EL (cell line): Measurements from ENCODE around the gene TAF11L7.
"Not testable (repeated sequence)": the region's sequence is repeated elsewhere in the genome, so short reads cannot be mapped to it uniquely, and the experiment has no call there.

Experiments used
- DNase-seq: peaks from one replicate; pipeline ENCODE4 v3.0.0-alpha.2; 2016

The TAF11L7 gene

DNA sequence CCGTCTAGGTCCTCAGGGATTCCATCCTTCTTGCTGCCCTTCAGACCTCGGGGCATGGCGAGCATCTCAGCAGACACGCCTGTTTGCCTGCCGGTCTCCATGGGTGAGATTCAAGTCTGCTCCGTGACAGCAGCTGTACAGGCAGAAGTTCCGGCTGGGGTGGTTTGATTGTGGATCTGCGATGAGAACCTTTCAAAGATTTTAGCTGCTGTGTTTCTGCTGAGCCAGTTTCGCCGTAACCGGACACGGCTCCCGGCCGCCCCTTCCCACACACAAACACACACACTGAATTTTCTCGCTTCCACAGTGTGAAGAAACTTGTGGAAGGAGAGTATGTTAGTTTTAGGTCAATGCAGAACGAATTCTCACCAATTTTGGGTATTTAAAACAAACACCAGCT lies at the start of gene TAF11L7:
TSS of gene TAF11L7 (minus strand) at position 101 of the 400 bp plus-strand sequence.
- not testable (repeated sequence) for DNase-seq

- no peak for DNase-seq
These were observed 48.6 kb upstream of the TAF11L7 start, which contains the start of gene TAF11L14 for GRCh38 chr5:17634160-17634559. Gene TAF11L14, plus strand, starts transcription at chr5:17634460.

DNA sequence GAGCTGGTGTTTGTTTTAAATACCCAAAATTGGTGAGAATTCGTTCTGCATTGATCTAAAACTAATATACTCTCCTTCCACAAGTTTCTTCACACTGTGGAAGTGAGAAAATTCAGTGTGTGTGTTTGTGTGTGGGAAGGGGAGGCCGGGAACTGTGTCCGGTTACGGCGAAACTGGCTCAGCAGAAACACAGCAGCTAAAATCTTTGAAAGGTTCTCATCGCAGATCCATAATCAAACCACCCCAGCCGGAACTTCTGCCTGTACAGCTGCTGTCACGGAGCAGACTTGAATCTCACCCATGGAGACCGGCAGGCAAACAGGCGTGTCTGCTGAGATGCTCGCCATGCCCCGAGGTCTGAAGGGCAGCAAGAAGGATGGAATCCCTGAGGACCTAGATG lies 46.2 kb upstream of the TAF11L7 start, which contains the start of gene TAF11L13:
TSS of gene TAF11L13 (plus strand) at position 301 of the 400 bp plus-strand sequence.
- not testable (repeated sequence) for DNase-seq

- DNase-seq, result no peak
These were observed 40.1 kb upstream of the TAF11L7 start for GRCh38 chr5:17625686-17626085.

GRCh38 chr5:17620627-17621026 lies 35.1 kb upstream of the TAF11L7 start:
- no peak for DNase-seq

GRCh38 chr5:17619354-17619753 lies 33.8 kb upstream of the TAF11L7 start:
- DNase-seq, result no peak

DNA sequence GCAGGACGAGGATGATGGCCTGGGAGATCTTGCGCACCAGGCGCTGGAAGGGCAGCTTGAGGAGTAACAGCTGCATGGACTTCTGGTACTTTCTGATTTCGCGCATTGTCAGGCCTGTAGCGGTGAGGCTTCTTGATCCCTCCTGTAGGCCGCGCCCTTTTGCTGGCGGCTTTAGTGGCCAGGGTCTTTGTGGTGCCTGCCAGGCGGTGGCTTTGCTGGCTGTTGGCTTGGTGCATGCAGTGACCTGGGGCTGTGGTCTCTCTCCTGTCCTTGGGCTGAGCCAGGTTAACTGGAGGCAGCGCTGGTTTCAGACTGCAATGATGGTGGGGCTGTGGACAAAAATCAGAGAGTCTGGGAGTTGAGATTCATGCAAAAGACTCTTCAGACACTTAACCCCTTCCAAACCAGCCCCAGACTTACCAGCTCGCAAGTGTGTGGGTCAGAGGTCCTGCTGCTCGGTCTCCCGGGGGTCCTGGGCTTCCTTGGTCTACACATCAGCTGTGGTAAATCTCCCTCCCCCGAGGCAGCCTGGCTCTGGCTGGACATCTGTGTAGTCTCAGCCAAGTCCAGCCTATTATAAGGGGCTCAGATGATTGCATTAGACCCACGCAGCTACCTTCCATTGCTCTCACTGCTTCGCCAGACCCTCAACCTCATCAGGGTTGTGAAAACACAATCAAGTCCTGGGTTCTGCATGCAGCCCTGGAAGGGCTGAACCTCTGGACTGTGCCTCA lies 29.5 kb upstream of the TAF11L7 start:
- no peak for DNase-seq

DNA sequence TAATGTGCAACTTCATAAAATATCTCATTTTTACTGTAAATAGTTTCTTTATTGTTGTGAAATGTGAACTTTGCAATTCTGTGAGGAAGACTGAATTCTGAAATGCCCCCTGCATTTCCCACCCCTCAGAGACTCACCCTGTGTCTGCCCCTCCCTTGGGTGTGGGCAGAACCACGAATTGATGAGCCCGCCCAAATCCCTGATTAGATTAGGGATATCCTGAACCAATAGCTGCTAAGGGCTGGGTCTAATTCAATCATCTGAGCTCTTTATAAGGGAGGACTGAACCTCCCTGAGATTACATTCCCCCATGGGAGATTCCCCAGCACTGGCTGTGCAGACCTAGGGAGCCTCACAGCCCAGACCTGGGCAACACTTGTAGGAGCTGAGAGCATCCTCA lies 24.5 kb upstream of the TAF11L7 start, which contains the start of gene TAF11L12:
TSS of gene TAF11L12 (plus strand) at position 301 of the 400 bp plus-strand sequence.
- not testable (repeated sequence) for DNase-seq

DNA sequence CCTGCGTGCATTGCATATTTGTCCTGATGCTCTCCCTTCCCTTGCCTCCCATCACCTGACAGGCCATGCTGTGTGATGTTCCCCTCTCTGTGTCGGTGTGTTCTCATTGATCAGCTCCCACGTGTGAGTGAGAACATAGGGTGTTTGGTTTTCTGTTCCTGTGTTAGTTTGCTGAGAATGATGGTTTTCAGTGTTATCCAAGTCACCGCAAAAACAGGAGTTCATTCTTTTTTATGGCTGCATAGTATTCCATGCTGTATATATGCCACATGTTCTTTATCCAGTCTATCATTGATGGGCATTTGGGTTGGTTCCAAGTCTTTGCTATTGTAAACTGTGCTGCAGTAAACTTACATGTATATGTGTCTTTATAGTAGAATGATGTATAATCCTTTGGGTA lies 21.9 kb upstream of the TAF11L7 start:
- DNase-seq, result not testable (repeated sequence)

DNA sequence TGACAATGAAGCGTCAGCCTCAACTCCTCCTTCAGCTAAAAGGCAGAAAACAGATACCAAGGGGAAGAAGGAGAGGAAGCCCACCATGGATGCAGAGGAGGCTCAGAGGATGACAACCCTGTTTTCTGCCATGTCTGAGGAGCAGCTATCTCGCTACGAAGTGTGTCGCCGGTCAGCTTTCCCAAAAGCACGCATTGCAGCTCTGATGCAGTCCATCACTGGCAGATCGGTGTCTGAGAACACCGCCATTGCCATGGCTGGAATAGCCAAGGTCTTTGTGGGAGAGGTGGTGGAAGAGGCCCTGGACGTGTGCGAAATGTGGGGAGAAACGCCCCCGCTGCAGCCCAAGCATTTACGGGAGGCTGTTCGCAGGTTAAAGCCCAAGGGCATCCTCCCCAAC lies 19.4 kb upstream of the TAF11L7 start:
- DNase-seq, result no peak

GRCh38 chr5:17603880-17604279 lies 18.3 kb upstream of the TAF11L7 start, which contains the start of gene TAF11L11:
Gene TAF11L11, plus strand, starts transcription at chr5:17604183.
- DNase-seq, result not testable (repeated sequence)

- not testable (repeated sequence) for DNase-seq
These were observed 12.2 kb upstream of the TAF11L7 start, which contains the start of gene TAF11L10 for GRCh38 chr5:17597728-17598127. Gene TAF11L10, minus strand, starts transcription at chr5:17597828.

- not testable (repeated sequence) for DNase-seq
These were observed 8.7 kb upstream of the TAF11L7 start, which contains the start of gene TAF11L9 for GRCh38 chr5:17594255-17594654. Gene TAF11L9, minus strand, starts transcription at chr5:17594394.

DNA sequence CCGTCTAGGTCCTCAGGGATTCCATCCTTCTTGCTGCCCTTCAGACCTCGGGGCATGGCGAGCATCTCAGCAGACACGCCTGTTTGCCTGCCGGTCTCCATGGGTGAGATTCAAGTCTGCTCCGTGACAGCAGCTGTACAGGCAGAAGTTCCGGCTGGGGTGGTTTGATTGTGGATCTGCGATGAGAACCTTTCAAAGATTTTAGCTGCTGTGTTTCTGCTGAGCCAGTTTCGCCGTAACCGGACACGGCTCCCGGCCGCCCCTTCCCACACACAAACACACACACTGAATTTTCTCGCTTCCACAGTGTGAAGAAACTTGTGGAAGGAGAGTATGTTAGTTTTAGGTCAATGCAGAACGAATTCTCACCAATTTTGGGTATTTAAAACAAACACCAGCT lies 5.3 kb upstream of the TAF11L7 start, which contains the start of gene TAF11L8:
TSS of gene TAF11L8 (minus strand) at position 101 of the 400 bp plus-strand sequence.
- DNase-seq, result not testable (repeated sequence)
